H54 (cell line): ENCODE measurements around the gene GLB1L2.

Experiments used
- DNase-seq: peaks from one replicate; pipeline ENCODE4 v3.0.0; 2011; ENCODE audit warnings: low spot score, mixed read lengths; ENCODE audit not compliant: insufficient read length
- FAIRE-seq: peaks from 3 replicates; lab custom pipeline; 2011; peaks lifted over from hg19 to GRCh38; lab: Jason Lieb, UNC
- POLR2A ChIP-seq: IDR thresholded peaks from 2 replicates; pipeline ENCODE4 v1.6.1; 2011; ENCODE audit warnings: low read depth, mild to moderate bottlenecking, low read length

Gene GLB1L2

DNA sequence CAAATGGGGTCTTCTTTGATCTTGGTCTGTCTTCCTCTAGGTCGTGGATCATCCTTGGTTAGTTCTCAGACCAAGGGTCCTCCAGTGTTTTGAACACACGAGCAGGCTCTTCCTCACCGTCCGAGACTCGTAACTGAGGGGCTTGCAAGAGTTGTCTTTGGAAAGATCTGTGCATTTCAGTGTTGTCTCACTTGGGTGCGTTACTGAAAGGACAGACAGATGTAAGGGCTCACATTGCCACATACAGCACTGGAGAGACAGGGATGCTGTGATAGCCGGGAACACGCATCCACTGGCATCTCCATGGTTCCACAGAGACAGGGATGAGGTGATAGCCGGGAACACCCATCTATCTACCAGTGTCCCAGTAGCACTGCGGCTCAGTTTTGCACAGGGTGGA, 15.7 kb downstream of the GLB1L2 start:
- no peak for TF ChIP-seq POLR2A
- FAIRE-seq (no peak), DNase-seq (no peak)

DNA sequence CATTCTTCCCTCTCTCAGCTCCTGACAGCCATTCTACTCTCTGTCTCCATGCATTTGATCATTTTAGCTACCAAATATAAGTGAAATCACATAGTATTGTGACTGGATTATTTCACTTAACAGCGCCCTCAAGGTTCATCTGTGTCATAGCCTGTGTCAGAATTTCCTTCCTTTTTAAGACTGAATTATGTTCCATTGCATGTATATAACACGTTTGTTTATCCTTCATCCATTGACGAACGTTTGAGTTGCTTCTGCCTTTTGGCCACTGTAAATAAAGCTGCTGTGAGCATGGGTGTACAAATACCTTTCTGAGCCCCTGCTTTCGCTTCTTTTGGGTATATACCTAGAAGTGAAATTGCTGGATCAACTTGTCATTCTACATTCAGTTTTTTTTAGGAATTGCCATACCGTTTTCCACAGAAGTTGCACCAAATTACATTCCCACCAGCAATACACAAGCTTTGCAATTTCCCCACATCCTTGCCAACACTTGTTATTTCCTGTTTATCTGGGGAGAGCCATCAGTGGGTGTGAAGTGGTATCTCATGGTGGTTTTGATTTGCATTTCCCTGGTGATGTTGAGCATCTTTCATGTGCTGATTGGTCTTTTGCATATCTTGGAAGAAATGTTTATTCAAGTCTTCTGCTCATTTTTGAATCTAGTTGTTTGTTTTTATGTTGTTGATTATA, 17.5 kb downstream of the GLB1L2 start:
- FAIRE-seq (no peak), DNase-seq (no peak)
- no peak for TF ChIP-seq POLR2A

GRCh38 chr11:134349802-134350355, 18.1 kb downstream of the GLB1L2 start:
- TF ChIP-seq POLR2A, result no peak
- no peak for FAIRE-seq
- DNase-seq, result no peak

DNA sequence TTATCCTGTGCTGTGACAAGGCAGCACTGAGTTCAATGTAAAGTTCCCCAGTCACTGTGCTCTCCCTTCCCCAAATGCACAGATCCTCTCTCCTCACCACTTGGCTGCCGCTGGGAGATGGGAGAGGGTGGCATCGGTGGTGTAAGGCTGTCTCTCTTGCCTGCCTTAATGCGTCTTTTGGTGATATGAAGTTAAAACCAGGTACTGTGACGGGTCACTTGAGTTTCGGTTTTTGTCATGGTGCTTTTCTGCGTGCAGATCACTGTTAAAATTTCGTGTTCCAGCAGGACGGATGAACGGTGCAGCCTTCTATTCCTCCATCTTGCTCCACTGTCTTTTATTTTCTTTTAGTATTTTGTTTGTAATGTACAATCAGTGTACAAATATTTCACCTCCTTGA, 18.6 kb downstream of the GLB1L2 start:
- no peak for DNase-seq
- FAIRE-seq, result no peak
- TF ChIP-seq POLR2A, result no peak

- FAIRE-seq, result no peak
- TF ChIP-seq POLR2A, result no peak
- no peak for DNase-seq
These were observed 20.3 kb downstream of the GLB1L2 start for GRCh38 chr11:134352111-134352510.

DNA sequence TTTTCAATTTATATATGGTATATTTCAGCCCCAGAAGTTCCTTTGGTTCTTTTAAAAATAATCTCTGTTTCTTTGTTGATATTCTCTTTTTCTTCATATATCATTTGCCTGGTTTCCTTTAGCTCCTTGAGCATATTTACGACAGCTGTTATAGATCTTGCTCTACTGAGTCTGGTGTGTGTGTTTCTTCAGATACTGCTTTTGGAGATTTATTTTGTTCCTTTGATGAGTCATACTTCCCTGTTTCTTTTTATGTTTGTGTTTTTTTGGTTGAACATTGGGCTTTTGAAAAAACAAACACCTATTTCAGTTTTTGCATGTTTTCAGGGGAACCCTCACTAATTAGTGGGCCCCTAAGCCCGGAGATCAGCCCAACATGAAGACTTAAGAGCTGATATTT, 23.3 kb downstream of the GLB1L2 start:
- FAIRE-seq (no peak), DNase-seq (no peak)
- TF ChIP-seq POLR2A, result no peak

DNA sequence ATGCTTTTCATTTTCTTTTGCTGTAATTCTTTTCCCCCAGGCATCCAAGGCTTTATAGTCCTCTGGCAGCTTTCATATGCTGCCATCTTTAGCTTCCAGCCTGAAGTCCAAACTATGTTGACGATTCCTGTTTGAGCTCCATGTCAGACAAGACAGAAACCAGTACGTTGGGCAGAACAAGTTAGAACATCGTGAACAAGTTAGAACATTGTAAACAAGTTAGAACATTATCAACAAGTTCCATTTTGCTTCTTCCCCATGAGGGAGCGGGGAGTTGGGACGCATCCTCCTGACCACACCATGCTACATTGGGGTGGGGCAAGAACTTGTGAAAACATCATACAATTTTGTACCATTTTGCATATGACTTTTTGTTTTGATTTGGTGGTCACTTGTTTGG, 23.9 kb downstream of the GLB1L2 start:
- no peak for DNase-seq
- FAIRE-seq, result no peak
- TF ChIP-seq POLR2A, result no peak

DNA sequence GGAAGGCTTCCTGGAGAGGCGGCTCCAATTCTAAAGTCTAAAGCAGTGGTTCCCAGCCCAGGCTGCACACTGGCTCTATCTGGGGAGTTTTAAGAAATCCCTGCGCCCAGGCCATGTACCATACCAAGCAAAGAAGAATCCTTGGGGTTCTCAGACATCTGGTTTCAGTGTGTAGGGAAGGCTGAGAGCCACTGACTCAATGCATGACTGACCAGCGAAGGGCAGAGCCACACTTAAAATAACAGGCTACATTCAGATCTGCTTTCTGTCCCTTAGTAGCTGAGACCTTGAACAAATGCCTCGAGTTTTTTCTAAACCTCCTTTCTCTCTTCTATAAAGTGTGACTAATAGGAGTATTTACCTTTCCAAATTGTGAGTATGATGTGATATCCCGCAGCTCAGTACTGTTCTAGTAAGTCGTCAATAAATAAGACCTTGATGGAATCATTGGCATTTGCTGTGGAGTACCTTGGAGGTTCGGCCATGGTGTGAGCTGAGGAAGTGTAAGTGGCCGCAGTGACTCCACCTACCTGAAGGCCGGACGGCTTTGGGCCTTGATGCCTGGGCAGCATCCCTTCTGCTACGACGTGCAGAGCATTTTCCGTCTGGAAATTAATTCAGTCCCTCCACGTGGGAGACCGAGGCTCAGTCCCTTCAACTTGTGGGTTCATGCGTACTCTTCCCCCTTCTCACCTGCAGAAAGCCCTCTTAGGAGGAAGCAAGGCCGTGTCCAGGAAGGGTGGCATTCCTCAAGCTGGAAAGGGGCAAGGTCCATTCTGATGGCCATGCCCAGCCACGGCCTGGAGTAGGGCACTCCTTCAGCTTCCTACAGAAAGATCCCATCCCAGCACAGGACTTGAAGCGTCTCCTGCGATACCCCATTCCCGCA, 25.1 kb downstream of the GLB1L2 start:
- FAIRE-seq (no peak), DNase-seq (no peak)
- no peak for TF ChIP-seq POLR2A

DNA sequence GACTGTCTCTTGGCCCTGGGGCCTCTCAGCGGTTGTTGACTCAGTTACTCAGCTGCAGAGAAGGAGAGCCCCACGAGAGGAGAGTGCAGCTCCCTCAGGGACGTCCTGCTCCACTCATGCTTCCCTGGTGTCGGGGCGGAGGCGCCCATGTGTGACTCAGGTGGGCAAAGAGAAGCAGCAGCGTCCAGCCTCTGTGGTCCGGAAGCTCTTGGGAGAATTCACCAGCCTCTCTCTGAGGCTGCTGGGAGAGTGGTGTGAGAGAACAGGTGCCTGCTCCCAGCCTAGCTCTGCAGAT, 25.7 kb downstream of the GLB1L2 start:
- FAIRE-seq, result no peak
- no peak for TF ChIP-seq POLR2A

GRCh38 chr11:134358165-134358855, 26.5 kb downstream of the GLB1L2 start:
- TF ChIP-seq POLR2A, result no peak
- DNase-seq (no peak), FAIRE-seq (no peak)

More for the DNA sequence above, 25.7 kb downstream of the GLB1L2 start:
- no peak for DNase-seq

DNA sequence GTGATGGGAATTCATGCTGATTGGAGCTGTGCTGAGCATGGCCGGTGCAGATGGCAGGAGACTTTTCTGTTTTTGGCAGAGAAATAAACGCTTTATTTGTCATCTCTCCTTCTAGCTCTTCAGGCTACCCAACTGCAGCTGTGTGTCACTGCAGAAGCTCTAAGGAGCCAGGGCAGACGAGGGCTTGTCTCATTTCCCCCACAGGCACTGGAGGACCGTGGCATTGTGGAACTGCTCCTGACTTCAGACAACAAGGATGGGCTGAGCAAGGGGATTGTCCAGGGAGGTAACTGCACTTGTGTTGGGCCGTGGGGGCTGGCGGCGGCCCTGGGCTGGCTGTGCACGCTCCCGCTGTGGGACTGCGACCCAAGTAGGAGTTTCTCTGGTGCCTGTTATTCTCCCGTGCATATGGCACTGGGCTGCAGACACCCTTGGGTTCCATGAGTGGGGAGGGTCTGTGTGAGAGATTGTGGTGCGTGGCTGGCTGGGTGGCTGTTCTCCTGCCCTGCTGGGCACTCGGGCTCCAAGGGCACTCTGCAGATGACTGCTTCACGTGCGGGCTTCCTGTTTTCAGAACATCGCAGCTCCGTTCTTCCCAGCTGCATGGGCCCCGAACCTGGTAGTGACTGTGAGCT, 27.2 kb downstream of the GLB1L2 start:
- FAIRE-seq (no peak), DNase-seq (no peak)
- no peak for TF ChIP-seq POLR2A

DNA sequence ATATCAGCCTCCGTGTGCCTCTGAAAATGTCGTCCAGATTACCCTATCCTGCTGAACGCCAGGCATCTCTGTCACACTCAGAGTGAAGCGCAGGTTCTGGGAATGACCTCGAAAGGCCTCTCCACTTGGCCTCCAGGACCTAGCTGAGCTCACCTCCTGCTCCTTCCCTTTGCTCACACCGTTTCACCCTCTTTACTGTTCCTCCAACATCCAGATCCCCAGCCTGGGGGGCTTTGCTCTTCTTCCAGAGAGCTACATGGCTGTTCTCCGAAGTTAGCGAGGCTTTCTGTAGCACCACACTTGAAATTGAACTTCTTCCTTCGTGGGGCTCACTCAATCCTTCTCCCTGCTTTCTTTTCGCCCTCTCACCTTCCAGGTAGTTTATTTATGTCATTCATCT, 27.9 kb downstream of the GLB1L2 start:
- TF ChIP-seq POLR2A, result no peak
- FAIRE-seq, result no peak
- DNase-seq, result no peak

DNA sequence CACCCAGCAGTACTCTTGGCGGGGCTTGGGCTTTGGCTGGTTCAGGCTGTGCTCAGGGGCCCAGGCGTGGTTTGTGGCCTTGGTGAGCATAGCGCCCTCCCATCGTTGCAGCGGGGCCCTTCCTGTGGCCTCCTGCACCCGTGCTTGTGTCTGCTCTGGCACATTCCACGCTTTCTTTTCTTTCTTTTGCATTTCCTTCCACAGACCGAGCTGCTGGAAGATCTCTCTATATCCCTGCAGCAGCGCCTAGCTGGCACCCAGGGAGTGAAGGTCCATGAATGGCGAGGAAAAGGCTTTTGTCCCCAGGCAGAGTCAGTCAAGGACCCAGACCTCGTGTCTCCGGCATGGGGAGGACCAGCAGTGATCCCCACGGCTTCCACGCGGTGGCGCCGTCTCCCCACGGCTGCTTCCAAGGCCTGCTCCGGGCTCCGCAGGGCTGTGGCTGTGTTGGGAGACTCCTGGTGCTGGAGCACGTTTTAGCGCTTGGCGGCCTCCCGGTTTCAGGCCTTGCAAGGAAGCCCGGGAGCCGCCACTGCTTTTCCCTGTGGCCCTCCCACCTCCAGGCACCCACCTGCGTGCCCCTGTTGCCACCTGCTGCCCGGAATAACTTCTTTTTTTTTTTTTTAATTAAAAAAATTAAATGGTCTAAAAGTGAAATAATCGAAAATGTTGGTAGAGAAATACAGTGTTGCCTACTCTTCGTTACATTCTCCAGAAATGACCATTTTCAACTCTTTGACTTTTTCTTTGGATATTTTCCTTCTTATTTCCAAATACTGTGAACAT, 28.5 kb downstream of the GLB1L2 start:
- TF ChIP-seq POLR2A, result no peak
- peak; percentile 74 for FAIRE-seq
- DNase-seq, result peak; percentile 82

DNA sequence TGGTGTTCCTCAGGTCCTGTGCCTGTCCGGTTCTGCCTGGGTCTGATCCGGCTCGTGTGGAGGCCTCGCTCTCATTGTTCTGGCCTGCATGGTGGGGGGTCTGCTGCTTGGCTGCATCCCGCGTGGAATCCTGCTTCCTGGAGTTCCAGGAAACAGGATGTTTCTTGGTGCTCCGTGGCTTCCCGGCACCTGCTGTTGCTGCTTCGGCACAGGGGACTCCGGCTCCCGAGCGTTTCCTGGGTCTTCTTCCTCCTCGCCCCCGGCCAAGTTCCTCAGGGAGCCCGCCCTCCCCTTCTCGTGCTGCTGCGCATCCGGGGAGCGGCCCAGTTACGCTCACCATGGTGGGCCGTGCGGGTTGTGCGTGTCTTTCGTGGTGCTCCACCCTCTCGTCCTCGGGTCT, 29.9 kb downstream of the GLB1L2 start:
- TF ChIP-seq POLR2A, result no peak
- no peak for FAIRE-seq
- no peak for DNase-seq
